Measurements from ENCODE around the gene TRPV4. TPM values are rescaled to one million over a fixed set of nuclear protein-coding genes. Genes with fewer than 3 reads are reported as not detected.

Gene TRPV4
- total RNA-seq, 1 experiment from 2014 or later = 2.9 TPM

DNA sequence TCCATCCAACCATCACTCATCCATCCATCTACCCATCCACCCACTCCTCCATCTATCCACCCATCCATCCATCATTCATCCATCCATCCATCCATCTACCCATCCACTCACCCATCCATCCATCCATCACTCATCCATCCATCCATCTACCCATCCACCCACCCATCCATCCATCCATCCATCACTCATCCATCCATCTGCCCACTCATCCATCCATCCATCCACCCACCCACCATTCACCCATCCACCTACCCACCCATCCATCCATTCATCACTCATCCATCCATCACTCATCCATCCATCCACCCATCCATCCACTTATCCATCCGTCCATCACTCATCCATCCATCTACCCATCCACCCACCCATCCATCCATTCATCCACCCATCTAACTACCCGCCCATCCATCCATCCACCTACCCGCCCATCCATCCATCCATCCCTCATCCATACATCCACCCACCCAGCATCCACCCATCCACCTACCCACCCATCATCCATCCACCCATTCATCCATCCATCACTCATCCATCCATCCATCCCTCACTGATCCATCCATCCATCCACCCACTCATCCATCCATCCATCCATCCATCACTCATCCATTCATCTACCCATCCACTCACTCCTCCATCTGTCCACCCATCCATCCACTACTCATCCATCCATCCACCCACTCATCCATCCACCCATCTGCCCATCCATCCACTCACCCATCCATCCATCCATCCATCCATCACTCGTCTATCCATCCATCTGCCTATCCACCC is 24.1 kb downstream of the TRPV4 start:
- CTCF ChIA-PET = interaction anchor here (1.6 kb wide), 1 partner anchor 36 kb away, joined by 7 read pairs; no protein-coding TSS in a partner anchor
- no peaks in the 10 kb centered on the region for H3K4me1 Mint-ChIP-seq

DNA sequence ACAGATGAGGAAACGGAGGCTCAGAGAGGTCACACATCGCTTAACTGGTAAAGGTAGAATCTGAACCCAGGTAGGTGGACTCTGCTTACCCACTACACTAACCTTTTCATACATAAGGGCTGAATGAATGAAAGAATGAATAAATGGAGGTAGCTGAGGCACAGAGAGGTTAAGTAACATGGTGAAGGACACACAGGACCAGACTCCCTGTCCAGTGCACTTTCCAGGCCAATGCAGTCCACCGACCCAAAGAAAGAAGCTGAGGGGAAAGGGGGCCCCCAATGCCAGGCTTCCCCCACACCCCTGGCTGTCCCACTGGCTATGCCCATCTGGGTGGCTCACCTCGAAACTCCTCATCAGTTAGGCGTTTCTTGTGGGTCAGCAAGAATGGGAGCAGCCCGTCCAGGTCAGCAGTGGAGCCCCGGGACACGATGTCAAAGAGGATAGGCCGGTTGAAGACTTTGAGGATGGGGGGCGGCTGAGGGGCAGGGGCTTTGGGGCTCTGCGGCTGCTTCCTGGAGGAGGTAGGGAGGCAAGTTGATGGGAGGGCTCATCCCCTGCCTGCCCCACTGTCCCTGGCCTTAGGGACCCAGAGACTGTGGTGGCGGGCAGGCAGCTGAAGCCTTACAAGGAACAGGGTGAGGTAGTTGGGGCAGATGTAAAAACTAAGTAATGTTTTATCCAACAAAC is 25.1 kb downstream of the TRPV4 start:
- TF ChIP-seq, protein P1, sequence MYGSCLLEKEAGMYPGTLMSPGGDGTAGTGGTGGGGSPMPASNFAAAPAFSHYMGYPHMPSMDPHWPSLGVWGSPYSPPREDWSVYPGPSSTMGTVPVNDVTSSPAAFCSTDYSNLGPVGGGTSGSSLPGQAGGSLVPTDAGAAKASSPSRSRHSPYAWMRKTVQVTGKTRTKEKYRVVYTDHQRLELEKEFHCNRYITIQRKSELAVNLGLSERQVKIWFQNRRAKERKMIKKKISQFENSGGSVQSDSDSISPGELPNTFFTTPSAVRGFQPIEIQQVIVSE (CRISPR knock-in tag; IDR thresholded peaks at IDR 0.05; ENCODE audit: borderline replicate concordance) = no peak
- TF ChIP-seq JUN (CRISPR knock-in tag; IDR thresholded peaks at IDR 0.05) = no peak
- TF ChIP-seq, protein P2, sequence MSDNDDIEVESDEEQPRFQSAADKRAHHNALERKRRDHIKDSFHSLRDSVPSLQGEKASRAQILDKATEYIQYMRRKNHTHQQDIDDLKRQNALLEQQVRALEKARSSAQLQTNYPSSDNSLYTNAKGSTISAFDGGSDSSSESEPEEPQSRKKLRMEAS (CRISPR knock-in tag; IDR thresholded peaks at IDR 0.05) = no peak
- H3K27me3 Mint-ChIP-seq (ENCODE audit: low read depth) = no peaks in the 10 kb centered on the region
- H3K27ac Mint-ChIP-seq = no peak overlapping the region
- H3K4me1 Mint-ChIP-seq = no peaks in the 10 kb centered on the region
- ChIA-PET CTCF (interaction anchor here (1.6 to 1.7 kb wide), 2 partner anchors 33 to 37 kb away, joined by 4 to 7 read pairs; no protein-coding TSS in a partner anchor), POLR2A (no interaction called here)
- ATAC-seq (no peak), DNase-seq (ENCODE audit: low spot score) (no peak)
- H3K36me3 Mint-ChIP-seq = no peaks in the 10 kb centered on the region
- H3K4me3 Mint-ChIP-seq = no peak overlapping the region
- H3K9me3 Mint-ChIP-seq = no peaks in the 10 kb centered on the region

More for the DNA sequence above, 24.1 kb downstream of the TRPV4 start:
- Mint-ChIP-seq H3K9me3 (no peaks in the 10 kb centered on the region), H3K4me3 (no peak overlapping the region), H3K27ac (no peak overlapping the region), H3K27me3 (ENCODE audit: low read depth) (no peaks in the 10 kb centered on the region), H3K36me3 (no peaks in the 10 kb centered on the region)
- TF ChIP-seq MXD4 (CRISPR knock-in tag; IDR thresholded peaks at IDR 0.05; ENCODE audit: borderline replicate concordance) = no peak
- no peak for TF ChIP-seq SP1 (CRISPR knock-in tag; conservative IDR thresholded peaks at IDR 0.05)
- no peak for TF ChIP-seq ZNF219 (CRISPR knock-in tag; IDR thresholded peaks at IDR 0.05; ENCODE audit: borderline replicate concordance)
- no peak for TF ChIP-seq CREM (CRISPR knock-in tag; IDR thresholded peaks at IDR 0.05)
- no peak for TF ChIP-seq NR3C1 (CRISPR knock-in tag; conservative IDR thresholded peaks at IDR 0.05; ENCODE audit: low read depth)
- TF ChIP-seq FOXJ3 (CRISPR knock-in tag; IDR thresholded peaks at IDR 0.05; ENCODE audit: borderline replicate concordance) = no peak
- no peak for TF ChIP-seq ZNF138 (CRISPR knock-in tag; conservative IDR thresholded peaks at IDR 0.05)
- TF ChIP-seq, protein P3, sequence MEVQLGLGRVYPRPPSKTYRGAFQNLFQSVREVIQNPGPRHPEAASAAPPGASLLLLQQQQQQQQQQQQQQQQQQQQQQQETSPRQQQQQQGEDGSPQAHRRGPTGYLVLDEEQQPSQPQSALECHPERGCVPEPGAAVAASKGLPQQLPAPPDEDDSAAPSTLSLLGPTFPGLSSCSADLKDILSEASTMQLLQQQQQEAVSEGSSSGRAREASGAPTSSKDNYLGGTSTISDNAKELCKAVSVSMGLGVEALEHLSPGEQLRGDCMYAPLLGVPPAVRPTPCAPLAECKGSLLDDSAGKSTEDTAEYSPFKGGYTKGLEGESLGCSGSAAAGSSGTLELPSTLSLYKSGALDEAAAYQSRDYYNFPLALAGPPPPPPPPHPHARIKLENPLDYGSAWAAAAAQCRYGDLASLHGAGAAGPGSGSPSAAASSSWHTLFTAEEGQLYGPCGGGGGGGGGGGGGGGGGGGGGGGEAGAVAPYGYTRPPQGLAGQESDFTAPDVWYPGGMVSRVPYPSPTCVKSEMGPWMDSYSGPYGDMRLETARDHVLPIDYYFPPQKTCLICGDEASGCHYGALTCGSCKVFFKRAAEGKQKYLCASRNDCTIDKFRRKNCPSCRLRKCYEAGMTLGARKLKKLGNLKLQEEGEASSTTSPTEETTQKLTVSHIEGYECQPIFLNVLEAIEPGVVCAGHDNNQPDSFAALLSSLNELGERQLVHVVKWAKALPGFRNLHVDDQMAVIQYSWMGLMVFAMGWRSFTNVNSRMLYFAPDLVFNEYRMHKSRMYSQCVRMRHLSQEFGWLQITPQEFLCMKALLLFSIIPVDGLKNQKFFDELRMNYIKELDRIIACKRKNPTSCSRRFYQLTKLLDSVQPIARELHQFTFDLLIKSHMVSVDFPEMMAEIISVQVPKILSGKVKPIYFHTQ (CRISPR knock-in tag; IDR thresholded peaks at IDR 0.05) = no peak
- ATAC-seq (no peak), DNase-seq (ENCODE audit: low spot score) (no peak)
- POLR2A ChIA-PET = no interaction called here

DNA sequence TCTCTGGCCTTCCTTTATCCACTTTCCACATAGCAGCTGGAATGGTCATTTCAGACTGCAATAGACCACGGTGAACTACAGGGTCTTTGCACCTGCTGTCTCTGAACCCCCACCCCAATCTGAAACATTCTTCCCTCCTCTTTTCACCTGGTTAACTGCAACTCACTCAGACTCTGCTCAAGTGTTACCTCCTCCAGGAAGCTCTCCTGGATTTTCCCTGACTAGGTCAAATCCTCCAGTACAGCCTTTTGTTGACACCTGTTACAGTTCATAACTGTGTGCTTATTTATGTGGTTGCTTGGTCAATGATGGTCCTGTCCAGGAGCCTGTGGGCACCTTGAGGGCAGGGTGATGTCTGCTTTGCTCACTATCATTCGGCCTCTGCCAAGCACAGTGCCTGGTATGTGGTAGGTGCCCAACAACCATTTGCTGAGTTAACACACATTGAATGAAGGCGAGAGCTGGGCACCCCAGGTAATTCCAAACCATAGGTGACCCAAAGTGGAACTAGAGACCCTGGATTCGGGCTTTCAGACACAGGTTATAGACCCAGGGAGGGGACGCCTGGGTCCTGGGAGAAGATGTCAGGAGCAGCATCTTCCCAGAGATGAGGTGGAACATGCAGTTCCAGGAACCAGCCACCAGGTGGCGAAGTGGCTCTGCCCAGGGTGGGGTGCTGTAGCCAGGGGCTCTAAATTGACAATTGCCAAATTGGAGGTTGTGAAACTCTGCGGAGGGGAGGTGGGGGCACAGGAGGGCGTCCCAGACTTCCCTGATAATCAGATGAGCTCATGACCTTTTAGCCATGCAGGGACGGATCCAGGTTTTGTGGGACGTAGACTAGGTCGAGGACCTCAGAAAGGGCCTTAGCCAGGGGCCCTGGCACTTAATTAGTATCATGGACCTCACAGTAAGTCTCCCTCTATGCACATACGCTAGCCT is 28.1 kb downstream of the TRPV4 start:
- Mint-ChIP-seq H3K4me1 (no peaks in the 10 kb centered on the region), H3K27me3 (ENCODE audit: low read depth) (no peaks in the 10 kb centered on the region), H3K4me3 (no peak overlapping the region), H3K27ac (no peak overlapping the region), H3K36me3 (no peaks in the 10 kb centered on the region), H3K9me3 (no peaks in the 10 kb centered on the region)
- ChIA-PET POLR2A (no interaction called here), CTCF (interaction anchor here (0.6 to 3.8 kb wide), 23 partner anchors 10 to 1041 kb away, joined by 3 to 68 read pairs (median 4); partner anchors contain the start of gene TRPV4)
- ATAC-seq = peak; percentile 89
- TF ChIP-seq, protein P4, sequence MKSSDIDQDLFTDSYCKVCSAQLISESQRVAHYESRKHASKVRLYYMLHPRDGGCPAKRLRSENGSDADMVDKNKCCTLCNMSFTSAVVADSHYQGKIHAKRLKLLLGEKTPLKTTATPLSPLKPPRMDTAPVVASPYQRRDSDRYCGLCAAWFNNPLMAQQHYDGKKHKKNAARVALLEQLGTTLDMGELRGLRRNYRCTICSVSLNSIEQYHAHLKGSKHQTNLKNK (CRISPR knock-in tag; IDR thresholded peaks at IDR 0.05) = no peak
- TF ChIP-seq, protein P5, sequence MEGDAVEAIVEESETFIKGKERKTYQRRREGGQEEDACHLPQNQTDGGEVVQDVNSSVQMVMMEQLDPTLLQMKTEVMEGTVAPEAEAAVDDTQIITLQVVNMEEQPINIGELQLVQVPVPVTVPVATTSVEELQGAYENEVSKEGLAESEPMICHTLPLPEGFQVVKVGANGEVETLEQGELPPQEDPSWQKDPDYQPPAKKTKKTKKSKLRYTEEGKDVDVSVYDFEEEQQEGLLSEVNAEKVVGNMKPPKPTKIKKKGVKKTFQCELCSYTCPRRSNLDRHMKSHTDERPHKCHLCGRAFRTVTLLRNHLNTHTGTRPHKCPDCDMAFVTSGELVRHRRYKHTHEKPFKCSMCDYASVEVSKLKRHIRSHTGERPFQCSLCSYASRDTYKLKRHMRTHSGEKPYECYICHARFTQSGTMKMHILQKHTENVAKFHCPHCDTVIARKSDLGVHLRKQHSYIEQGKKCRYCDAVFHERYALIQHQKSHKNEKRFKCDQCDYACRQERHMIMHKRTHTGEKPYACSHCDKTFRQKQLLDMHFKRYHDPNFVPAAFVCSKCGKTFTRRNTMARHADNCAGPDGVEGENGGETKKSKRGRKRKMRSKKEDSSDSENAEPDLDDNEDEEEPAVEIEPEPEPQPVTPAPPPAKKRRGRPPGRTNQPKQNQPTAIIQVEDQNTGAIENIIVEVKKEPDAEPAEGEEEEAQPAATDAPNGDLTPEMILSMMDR (IDR thresholded peaks at IDR 0.05) = peak; percentile 96
- DNase-seq (ENCODE audit: low spot score) = peak; percentile 82
